GM12878 (cell line): ENCODE data around the gene UBTF. TPM values are rescaled to one million over a fixed set of nuclear protein-coding genes. Genes with fewer than 3 reads are reported as not detected.

Experiments
- ATAC-seq: fragments of 200-7000 bp; cut with Tn5 transposase; 3 replicates; pipeline ENCODE4 v1.9.1; 2020; ENCODE audit warnings: mild to moderate bottlenecking, moderate library complexity
- BruUV-seq: library from RNA; stranded (reverse); fragments of 400-500 nt; replicated peaks from 2 replicates; lab custom pipeline; 2021; lab: Mats Ljungman, UMichigan
- CTCF ChIA-PET: fragments of 300-600 bp; sonication (Branson Sonifier 250); formaldehyde crosslinking; extraction: SDS; loops from one replicate; lab custom pipeline; 2021; ENCODE audit warnings: inconsistent platforms; lab: Yijun Ruan, JAX
- POLR2A ChIA-PET: fragments of 350-600 bp; formaldehyde crosslinking; extraction: SDS; loops from one replicate; lab custom pipeline; 2021; ENCODE audit warnings: inconsistent platforms; lab: Charles Lee
- RAD21 ChIA-PET: fragments of 300-600 bp; sonication (Branson Sonifier 250); formaldehyde crosslinking; loops from one replicate; lab custom pipeline; 2023; ENCODE audit warnings: antibody characterized with exemption; ENCODE audit not compliant: unreplicated experiment; lab: Charles Lee
- SMC1A ChIA-PET: fragments of 300-600 bp; sonication (Branson Sonifier 250); formaldehyde crosslinking; loops from one replicate; lab custom pipeline; 2023; ENCODE audit not compliant: unreplicated experiment, uncharacterized antibody; lab: Charles Lee
- DNase-seq: peaks from one replicate; pipeline ENCODE4 v3.0.0-alpha.2; 2011; ENCODE audit warnings: low read depth, low spot score
- FAIRE-seq: peaks from 3 replicates; lab custom pipeline; 2011; peaks lifted over from hg19 to GRCh38; lab: Jason Lieb, UNC
- H2AFZ ChIP-seq: 2 replicates; pipeline ENCODE4 v1.6.0; 2011; ENCODE audit warnings: low read depth, low read length, control low read depth; ENCODE audit not compliant: control insufficient read depth
- H3K27ac ChIP-seq: 2 replicates; pipeline ENCODE4 v1.5.1; 2011; ENCODE audit warnings: control low read depth; ENCODE audit not compliant: control insufficient read depth, insufficient read depth
- H3K27me3 ChIP-seq, 2 experiments: replicated peaks in 1 of 2; 2 replicates each; pipeline versions ENCODE4 v1.6.0 to v1.6.1; 2011; ENCODE audit warnings: low read length in 1 of 2; ENCODE audit not compliant: control insufficient read depth in 2 of 2, insufficient read depth in 2 of 2
- H3K36me3 ChIP-seq, 2 experiments: 2 replicates each; pipeline ENCODE4 v1.5.1; 2011; ENCODE audit warnings: low read length in 1 of 2; ENCODE audit not compliant: control insufficient read depth in 2 of 2, insufficient read depth in 2 of 2
- H3K4me1 ChIP-seq: 2 replicates; pipeline ENCODE4 v1.6.1; 2011; ENCODE audit warnings: mild to moderate bottlenecking, low read length, moderate library complexity, mixed read lengths; ENCODE audit not compliant: control insufficient read depth, insufficient read depth
- H3K4me2 ChIP-seq: 2 replicates; pipeline ENCODE4 v1.6.0; 2011; ENCODE audit warnings: control low read depth; ENCODE audit not compliant: control insufficient read depth, insufficient read depth
- H3K4me3 ChIP-seq: fragments of 200-600 bp; sonication (generic); 2 replicates; pipeline ENCODE4 v1.5.1; 2016
- H3K79me2 ChIP-seq: 2 replicates; pipeline ENCODE4 v1.6.0; 2011; ENCODE audit warnings: low read length; ENCODE audit not compliant: control insufficient read depth, insufficient read depth
- H3K9ac ChIP-seq: 2 replicates; pipeline ENCODE4 v1.8.0; 2011; ENCODE audit warnings: low read length, control low read depth, mixed read lengths; ENCODE audit not compliant: control insufficient read depth, insufficient read depth
- H3K9me3 ChIP-seq: replicated peaks from 3 replicates; pipeline ENCODE4 v1.5.1; 2011; ENCODE audit warnings: mild to moderate bottlenecking, low read length; ENCODE audit not compliant: control insufficient read depth, insufficient read depth
- H4K20me1 ChIP-seq: 2 replicates; pipeline ENCODE4 v1.6.0; 2011; ENCODE audit not compliant: control insufficient read depth, insufficient read depth
- KLF5 ChIP-seq: fragments of 450-650 bp; IDR thresholded peaks from 2 replicates; pipeline ENCODE4 v1.6.1; 2014; ENCODE audit warnings: mild to moderate bottlenecking; ENCODE audit not compliant: partially characterized antibody
- MXI1 ChIP-seq: fragments of 150-350 bp; IDR thresholded peaks from 2 replicates; pipeline ENCODE4 v1.6.1; 2011; ENCODE audit warnings: low read depth, mild to moderate bottlenecking, inconsistent platforms, low read length, improper control_type of control experiment
- NFIC ChIP-seq: IDR thresholded peaks from 2 replicates; pipeline ENCODE4 v1.6.1; 2012; ENCODE audit warnings: low read depth, mild to moderate bottlenecking, inconsistent platforms, low read length, moderate library complexity
- NRF1 ChIP-seq: conservative IDR thresholded peaks from 2 replicates; pipeline ENCODE4 v1.6.1; 2011; ENCODE audit warnings: mild to moderate bottlenecking, low read depth, low read length, improper control_type of control experiment
- SIN3A ChIP-seq: IDR thresholded peaks from 2 replicates; pipeline ENCODE4 v1.6.1; 2012; ENCODE audit warnings: low read depth, low read length, improper control_type of control experiment
- SMC3 ChIP-seq: IDR thresholded peaks from 2 replicates; pipeline ENCODE4 v1.6.1; 2011; ENCODE audit warnings: low read length, improper control_type of control experiment, borderline replicate concordance
- SREBF2 ChIP-seq: IDR thresholded peaks from 2 replicates; pipeline ENCODE4 v1.6.1; 2012; ENCODE audit warnings: mild to moderate bottlenecking, low read length
- SRF ChIP-seq, 2 experiments: IDR thresholded peaks; 2 replicates each; pipeline ENCODE4 v1.6.1; 2011; ENCODE audit warnings: low read depth in 2 of 2, low read length in 2 of 2, mild to moderate bottlenecking in 1 of 2, moderate library complexity in 1 of 2
- WGBS: methylation state at CpG from one replicate; pipeline ENCODE4 v1.1.6; 2016; ENCODE audit warnings: low lambda C conversion rate; ENCODE audit not compliant: insufficient replicate concordance, insufficient coverage; ENCODE audit errors: missing lambda C conversion rate; 5-methylcytosine and 5-hydroxymethylcytosine counted together
- in situ Hi-C: fragments of 300-500 bp; cut with MboI; formaldehyde crosslinking; loops from 9 replicates; pipeline ENCODE4 v1.14.3; 2018; ENCODE audit warnings: mixed read lengths
- intact Hi-C: fragments of 100-400 bp; cut with micrococcal nuclease; formaldehyde crosslinking; loops from one replicate; pipeline ENCODE4 v1.14.2; 2022; ENCODE audit not compliant: unreplicated experiment
- polyA plus RNA-seq, 11 experiments: library from polyadenylated mRNA; depleted of rRNA in 4 of 11; unstranded in 6 of 11; stranded (reverse) in 5 of 11; fragments of >200 nt; fragmentation: Nextera tagmentation in 4 of 11; fragmentation: Illumina TruSeq in 1 of 11; extraction: Ambion mirVana in 4 of 11; extraction: Trizol in 1 of 11; gene quantifications; 1 replicate in 1 of 11; 2 replicates in 10 of 11; pipeline versions ENCODE4 v1.2.1 to v1.2.3, GENCODE V29; 2011 to 2016; ENCODE audit warnings: inconsistent platforms in 2 of 11, missing spikeins in 2 of 11, low read depth in 1 of 11
- total RNA-seq, 4 experiments: library from RNA; depleted of rRNA in 3 of 4; stranded (reverse); fragments of >200 nt in 3 of 4; fragmentation: Illumina TruSeq in 1 of 4; extraction: Trizol in 1 of 4; gene quantifications; 2 replicates each; pipeline versions ENCODE4 v1.2.1 to v1.2.3, GENCODE V29; 2013 to 2021
- TF ChIP-seq, protein P1 (sequence below): IDR thresholded peaks from 2 replicates; pipeline ENCODE4 v1.6.1; 2011; ENCODE audit warnings: mild to moderate bottlenecking, low read depth, low read length, moderate library complexity; ENCODE audit not compliant: insufficient replicate concordance
- TF ChIP-seq, protein P2 (sequence below): fragments of 450-650 bp; IDR thresholded peaks from 2 replicates; pipeline ENCODE4 v1.6.1; 2018; ENCODE audit warnings: borderline replicate concordance, mild to moderate bottlenecking; ENCODE audit not compliant: partially characterized antibody
- TF ChIP-seq, protein P3 (sequence below): IDR thresholded peaks from 2 replicates; pipeline ENCODE4 v1.6.1; 2011; ENCODE audit warnings: low read depth, low read length, improper control_type of control experiment, borderline replicate concordance

The UBTF gene
- total and polyA plus RNA-seq, 10 of the 15 experiments (the other 5 are each of a cell fraction or from before 2014, with no cell fraction given), result 2.2 to 124 (median 79.6) TPM

DNA sequence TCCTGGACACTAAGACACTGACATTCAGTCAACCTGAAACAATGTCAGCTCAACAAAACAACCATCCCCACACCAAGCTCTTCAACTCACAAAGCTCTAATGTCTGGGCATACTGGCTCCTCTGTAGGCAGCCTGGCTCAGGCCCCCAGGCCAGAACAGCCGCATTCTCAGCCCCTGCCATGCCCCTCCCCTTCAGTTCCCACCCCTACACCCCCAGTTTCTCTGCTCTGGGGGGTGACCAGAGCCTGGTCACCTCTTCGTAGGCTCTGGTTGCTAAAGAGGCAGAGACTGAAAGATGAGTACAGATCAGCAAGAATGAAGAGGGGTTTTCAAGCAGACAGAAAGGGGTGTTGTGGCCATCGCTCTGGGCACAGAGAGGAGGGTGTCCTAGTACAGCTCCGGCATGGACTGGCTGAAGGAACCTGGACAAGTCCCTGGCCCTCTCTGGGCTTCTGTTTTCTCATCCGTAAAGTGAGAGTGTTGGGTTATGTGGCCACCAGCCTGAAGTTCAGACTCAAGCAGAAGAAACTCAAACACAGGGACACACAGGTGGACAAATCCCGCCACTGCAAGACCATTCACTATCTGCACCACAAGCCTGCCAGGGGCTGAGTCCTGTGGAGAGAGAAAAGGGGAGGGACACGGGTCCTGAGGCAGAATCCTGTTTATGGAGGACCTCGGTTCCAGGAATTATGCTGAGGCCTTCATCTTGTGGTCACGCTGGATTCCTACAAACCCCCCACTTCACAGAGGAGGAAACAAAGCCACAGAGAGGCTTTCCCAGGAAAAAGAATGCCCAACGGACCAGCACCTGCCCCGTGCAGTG, 49.4 kb upstream of the UBTF start:
- no peak for TF ChIP-seq SREBF2
- H2AFZ ChIP-seq, result no peak overlapping the region
- H3K4me1 ChIP-seq, result no peaks in the 10 kb centered on the region
- ChIA-PET RAD21 (no interaction called here), POLR2A (no interaction called here), CTCF (no interaction called here), SMC1A (no interaction called here)
- H3K9me3 ChIP-seq, result no peaks in the 10 kb centered on the region
- ATAC-seq (no peak), DNase-seq (no peak), FAIRE-seq (no peak)
- BruUV-seq, result no TSS peak
- H3K9ac ChIP-seq, result no peak overlapping the region
- intact Hi-C loops, result no loop called here
- H4K20me1 ChIP-seq, result no peaks in the 10 kb centered on the region
- in situ Hi-C loops, result no loop called here
- no peak overlapping the region for H3K4me2 ChIP-seq
- 27% methylated on average over 11 of the region's 11 CpGs for WGBS
- no peaks in the 10 kb centered on the region for H3K27me3 ChIP-seq
- no peaks in the 10 kb centered on the region for H3K36me3 ChIP-seq
- H3K27ac ChIP-seq, result no peak overlapping the region
- no peaks in the 10 kb centered on the region for H3K79me2 ChIP-seq
- H3K4me3 ChIP-seq, result no peak overlapping the region

DNA sequence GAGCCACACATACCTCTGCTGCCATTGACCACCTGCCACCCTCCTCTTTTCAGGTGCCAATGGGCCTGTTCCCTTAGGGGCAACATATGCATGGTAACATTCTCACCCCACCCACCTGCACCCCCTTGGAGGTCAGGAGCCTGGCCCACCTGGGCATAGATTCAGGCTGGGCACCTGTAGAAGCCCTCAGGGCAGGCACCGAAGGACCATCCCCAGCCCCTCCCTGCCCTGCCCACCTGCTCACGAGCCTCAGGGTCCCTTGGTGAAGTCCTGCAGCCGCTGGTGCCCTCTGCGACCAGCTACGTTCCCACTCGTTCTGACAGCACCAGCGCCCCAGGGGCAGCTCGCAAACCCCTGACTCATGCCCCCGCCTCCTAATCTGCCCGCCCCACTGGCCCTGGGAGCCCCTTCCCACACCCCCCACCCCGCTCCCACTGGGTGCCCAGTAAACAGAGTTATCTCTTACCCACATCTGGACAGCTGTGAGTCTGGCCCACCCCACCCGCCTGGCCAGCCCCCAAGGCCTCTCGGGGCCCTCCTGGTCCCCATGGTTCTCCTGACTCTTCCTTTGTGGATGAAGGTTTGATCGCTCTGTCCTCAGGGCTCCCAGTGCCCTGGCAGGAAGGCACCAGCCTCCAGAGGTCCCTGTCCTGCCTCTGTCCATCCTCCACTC, 48.5 kb upstream of the UBTF start, which contains the start of gene SLC4A1:
Gene SLC4A1, minus strand, starts transcription at position 318 of the 673 bp plus-strand sequence. CDS start 5,269 bp downstream, outside the sequence.
- in situ Hi-C loops, result no loop called here
- no peak for DNase-seq
- H3K4me3 ChIP-seq, result no peak within 1 kb of the TSS
- no peaks in the 10 kb centered on the region; a peak in 1 of 4 replicates for H3K27me3 ChIP-seq
- no peak for ATAC-seq
- no peak within 1 kb of the TSS for H3K4me2 ChIP-seq
- CTCF ChIA-PET, result interaction anchor here (2.1 kb wide), 1 partner anchor 58 kb away, joined by 7 read pairs; no protein-coding TSS in a partner anchor
- H3K36me3 ChIP-seq, result no peaks in the 10 kb centered on the region
- SMC1A ChIA-PET, result no interaction called here
- no peaks in the 10 kb centered on the region for H4K20me1 ChIP-seq
- no peaks in the 10 kb centered on the region for H3K79me2 ChIP-seq
- no peaks in the 10 kb centered on the region for H3K4me1 ChIP-seq
- no peak within 1 kb of the TSS for H2AFZ ChIP-seq
- H3K9me3 ChIP-seq, result no peaks in the 10 kb centered on the region
- H3K9ac ChIP-seq, result no peak within 1 kb of the TSS
- intact Hi-C loops, result no loop called here
- FAIRE-seq, result no peak
- H3K27ac ChIP-seq, result no peak within 1 kb of the TSS
- no TSS peak for BruUV-seq
- WGBS, result 36% methylated on average over 14 of the region's 14 CpGs
- POLR2A ChIA-PET, result no interaction called here
- RAD21 ChIA-PET, result no interaction called here
- TF ChIP-seq SRF (IDR thresholded peaks at IDR 0.05; ENCODE audit: low read depth in 2 of 2, low read length in 2 of 2), result no peak
- TF ChIP-seq, protein P1, sequence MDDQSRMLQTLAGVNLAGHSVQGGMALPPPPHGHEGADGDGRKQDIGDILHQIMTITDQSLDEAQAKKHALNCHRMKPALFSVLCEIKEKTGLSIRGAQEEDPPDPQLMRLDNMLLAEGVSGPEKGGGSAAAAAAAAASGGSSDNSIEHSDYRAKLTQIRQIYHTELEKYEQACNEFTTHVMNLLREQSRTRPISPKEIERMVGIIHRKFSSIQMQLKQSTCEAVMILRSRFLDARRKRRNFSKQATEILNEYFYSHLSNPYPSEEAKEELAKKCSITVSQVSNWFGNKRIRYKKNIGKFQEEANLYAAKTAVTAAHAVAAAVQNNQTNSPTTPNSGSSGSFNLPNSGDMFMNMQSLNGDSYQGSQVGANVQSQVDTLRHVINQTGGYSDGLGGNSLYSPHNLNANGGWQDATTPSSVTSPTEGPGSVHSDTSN, result no peak
- TF ChIP-seq KLF5, result no peak
- TF ChIP-seq, protein P2, sequence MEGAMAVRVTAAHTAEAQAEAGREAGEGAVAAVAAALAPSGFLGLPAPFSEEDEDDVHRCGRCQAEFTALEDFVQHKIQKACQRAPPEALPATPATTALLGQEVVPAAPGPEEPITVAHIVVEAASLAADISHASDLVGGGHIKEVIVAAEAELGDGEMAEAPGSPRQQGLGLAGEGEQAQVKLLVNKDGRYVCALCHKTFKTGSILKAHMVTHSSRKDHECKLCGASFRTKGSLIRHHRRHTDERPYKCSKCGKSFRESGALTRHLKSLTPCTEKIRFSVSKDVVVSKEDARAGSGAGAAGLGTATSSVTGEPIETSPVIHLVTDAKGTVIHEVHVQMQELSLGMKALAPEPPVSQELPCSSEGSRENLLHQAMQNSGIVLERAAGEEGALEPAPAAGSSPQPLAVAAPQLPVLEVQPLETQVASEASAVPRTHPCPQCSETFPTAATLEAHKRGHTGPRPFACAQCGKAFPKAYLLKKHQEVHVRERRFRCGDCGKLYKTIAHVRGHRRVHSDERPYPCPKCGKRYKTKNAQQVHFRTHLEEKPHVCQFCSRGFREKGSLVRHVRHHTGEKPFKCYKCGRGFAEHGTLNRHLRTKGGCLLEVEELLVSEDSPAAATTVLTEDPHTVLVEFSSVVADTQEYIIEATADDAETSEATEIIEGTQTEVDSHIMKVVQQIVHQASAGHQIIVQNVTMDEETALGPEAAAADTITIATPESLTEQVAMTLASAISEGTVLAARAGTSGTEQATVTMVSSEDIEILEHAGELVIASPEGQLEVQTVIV, result no peak
- TF ChIP-seq, protein P3, sequence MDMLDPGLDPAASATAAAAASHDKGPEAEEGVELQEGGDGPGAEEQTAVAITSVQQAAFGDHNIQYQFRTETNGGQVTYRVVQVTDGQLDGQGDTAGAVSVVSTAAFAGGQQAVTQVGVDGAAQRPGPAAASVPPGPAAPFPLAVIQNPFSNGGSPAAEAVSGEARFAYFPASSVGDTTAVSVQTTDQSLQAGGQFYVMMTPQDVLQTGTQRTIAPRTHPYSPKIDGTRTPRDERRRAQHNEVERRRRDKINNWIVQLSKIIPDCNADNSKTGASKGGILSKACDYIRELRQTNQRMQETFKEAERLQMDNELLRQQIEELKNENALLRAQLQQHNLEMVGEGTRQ, result no peak
- TF ChIP-seq SMC3, result no peak
- TF ChIP-seq SIN3A, result no peak
- TF ChIP-seq NRF1, result no peak
- no peak for TF ChIP-seq MXI1
- TF ChIP-seq NFIC, result no peak
